ENCODE data around the gene CTBP2.

- TF ChIP-seq CTCF (IDR thresholded peaks at IDR 0.05): no peak
- no peak for TF ChIP-seq EP300 (IDR thresholded peaks at IDR 0.05)
Measured at GRCh38 chr10:125201108-125201524, 40.8 kb upstream of the CTBP2 start.

Data from stomach (tissue), 4 donors.